COLO829 (cell line): Measurements from ENCODE around the gene PDE8B.

Experiments
- DNase-seq: peaks from one replicate; pipeline ENCODE4 v3.0.0; 2012; ENCODE audit warnings: low spot score

The PDE8B gene

DNA sequence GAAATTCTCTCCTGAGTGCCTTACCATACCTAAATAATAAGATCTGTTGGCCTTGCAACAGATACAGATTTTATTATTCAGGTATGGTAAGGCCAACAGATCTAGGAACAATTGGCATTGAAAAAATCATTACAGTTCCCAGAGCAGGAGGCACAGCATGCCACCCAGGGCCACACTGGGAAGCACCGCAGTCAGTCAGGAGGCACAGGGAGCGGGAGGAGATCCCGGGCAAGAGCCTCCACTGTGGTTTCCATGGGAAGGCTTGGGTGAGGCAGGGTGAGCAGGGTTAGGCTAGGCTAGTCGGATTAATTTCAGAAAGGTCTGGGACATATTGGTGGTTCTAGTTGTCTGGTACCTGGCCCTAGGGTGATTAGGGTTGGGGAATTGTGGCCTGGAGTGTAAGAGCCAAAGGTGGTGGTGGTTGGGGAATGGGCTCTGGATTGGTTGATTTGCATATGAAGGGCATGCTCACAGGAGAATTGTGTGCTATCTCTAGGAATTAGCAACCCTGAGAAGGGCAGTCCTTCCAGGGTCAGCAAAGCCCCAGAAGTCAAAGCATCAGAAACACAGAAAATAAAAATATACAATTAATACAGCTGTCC lies 111.4 kb downstream of the PDE8B start:
- no peak for DNase-seq

DNA sequence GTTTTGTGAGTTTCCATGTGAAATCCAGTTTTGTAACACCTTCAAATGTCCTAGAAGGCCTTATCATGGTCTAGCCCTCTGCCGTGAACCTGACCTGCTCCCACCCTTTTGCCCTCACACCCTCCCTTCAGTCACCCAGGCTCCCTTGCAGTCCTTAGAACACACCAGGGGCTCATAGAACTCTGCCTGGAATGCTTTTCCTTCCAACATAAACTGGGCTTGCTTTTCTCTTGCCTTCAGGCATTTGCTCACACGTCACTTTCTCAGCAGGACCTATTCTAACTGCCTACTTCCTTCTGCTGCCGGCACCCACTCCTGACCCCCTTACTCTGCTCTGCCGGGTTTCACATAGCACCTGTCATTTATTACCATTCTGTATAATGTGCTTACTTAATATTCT lies 111.9 kb downstream of the PDE8B start:
- DNase-seq: no peak

DNA sequence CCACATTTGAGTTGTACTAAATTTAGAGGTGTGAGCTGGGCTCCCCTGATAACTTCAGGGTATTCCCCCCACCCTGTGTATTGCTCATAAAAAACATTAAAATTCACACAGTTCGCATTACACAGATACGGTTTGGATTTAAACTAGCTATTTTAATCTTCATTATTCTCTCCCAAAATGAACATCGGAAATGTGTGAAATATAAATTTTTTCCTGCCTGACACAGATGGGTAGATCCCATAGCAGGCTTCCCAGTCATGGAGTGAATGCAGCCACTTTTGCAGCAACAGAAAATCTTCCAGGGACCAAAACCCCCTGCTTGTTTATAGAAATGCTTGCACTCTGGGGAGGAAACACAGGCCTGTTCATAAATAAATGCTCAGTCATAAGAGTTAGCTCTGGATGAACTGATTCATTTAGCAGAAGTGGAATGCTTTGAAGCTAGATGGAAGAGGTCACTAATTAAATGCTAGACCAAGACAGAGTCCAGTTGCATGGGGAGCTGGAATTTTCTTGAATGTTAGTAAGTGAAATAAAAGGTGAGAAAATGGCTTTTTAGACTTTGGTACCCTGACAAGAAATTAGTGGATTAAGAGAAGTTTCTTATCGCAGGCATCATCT lies 115.6 kb downstream of the PDE8B start:
- DNase-seq: peak; percentile 32

DNA sequence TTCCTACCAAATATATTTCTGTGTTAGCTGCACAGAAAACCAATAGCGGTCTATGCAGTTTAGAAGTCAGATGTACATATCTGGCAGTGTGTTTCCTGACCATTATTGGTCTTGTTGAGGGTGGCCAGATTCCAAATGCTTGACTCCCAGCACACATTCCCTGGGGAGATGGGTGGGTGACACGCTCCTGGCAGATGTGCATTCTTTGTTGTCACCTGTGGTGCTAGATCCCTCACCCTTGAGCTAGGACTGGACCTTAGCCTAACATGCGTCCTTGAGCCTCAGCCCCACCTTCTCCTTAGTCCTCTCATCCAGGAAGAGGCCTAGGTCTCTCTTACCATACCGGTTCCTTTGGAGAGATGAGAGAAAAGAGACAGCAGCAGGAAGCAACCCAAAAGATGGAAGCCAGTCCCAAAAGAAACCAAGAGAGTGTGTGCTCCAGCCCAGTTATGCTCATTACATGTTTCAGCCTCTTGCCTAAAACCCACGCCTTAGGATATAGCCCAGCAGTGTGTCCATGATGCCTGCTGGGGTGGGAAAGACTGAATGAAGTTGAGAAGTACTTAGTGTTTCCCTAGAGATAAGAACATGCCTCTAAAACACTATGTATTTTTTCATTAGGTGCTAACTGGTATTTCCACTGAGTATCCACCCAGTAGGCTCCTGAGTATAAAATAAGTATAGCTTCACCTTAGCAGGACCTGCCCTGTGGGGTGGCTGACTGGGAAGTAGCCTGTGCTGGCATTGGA lies 116.7 kb downstream of the PDE8B start:
- DNase-seq: no peak

DNA sequence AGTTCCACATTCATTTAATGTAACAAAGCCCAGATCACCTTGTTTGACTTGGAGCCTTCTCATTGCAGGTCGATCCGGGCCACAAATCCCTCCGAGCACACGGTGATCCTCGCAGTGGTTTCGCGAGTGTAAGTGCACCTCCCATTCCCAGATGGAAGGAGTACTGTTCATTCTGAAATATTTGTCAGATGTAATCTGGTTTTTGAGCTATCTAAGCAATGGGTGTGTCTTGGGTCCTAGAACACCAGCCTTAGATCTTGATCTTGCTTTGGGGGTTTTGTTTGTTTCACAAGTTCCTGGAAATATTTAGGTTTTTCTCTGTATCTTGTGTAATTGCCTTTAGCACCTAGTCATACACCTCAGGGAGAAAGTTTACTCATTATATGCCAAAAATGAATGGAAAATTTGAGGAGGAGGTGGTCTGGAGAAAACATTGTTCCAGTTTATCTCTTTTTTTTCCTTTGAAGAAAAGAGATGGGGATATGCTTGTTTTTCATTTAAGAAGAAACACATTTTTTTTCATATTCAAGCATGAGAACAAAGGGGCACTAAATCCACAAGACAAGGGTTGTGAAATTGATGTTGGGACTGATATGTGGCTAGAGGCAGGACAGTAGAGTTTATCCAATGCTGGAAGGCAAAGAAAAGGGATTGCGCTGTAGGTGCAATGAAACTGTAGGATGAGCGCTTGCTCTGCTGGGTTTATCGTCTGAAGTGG lies 118.6 kb downstream of the PDE8B start:
- no peak for DNase-seq

DNA sequence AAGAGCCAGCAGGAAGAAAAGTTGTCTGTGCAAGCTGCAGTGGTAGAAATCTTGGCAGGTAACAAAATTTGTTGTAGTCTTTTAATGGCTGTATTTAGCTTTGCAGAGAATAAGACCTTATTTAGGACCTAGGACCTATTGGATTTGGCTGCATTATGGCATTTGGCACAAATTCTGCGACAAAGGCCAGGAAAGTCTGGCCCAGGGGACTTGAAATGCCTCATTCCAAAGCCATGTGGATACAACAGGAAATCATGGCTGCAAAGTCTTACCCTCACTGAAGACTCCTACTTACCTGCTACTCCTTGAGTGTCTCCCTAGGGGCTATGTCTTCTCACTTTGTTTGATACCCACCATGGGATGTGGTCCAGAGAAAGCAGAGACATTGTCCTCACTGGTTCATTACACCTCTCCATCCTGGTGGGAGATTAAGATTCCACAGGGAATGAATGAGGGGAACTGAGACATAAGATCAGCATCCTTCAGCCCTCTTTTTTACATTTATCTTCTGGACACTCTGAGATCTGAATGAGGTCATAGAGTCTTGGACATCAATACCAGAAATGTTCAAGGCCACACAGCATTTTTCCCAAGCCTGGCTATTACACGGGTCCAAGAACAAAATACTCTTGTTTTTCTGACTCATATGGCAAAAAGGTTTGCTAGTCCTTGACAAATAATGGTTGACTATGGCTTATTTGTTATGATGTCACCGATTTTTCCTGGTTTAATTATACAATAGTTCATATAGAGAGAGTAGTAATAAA lies 119.4 kb downstream of the PDE8B start:
- no peak for DNase-seq

DNA sequence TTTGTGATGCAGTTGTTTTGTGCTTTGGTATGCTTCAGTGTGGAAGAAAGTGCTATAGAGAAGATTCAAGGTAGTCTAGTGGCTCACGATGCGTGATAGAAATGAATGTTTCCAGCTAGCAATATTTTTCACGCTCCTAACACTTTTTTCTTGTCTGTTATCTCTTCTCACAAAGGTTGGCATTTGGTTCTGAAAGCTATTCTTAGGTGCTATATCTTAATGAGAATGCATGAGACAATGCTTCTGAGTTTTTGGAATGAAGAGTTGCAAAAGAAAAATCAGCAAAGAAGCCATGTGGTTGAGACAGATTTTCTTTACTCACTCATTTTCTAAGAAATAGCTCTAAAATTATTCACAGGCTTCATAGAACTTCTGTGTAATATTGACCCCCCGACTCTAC lies 122.6 kb downstream of the PDE8B start:
- no peak for DNase-seq

DNA sequence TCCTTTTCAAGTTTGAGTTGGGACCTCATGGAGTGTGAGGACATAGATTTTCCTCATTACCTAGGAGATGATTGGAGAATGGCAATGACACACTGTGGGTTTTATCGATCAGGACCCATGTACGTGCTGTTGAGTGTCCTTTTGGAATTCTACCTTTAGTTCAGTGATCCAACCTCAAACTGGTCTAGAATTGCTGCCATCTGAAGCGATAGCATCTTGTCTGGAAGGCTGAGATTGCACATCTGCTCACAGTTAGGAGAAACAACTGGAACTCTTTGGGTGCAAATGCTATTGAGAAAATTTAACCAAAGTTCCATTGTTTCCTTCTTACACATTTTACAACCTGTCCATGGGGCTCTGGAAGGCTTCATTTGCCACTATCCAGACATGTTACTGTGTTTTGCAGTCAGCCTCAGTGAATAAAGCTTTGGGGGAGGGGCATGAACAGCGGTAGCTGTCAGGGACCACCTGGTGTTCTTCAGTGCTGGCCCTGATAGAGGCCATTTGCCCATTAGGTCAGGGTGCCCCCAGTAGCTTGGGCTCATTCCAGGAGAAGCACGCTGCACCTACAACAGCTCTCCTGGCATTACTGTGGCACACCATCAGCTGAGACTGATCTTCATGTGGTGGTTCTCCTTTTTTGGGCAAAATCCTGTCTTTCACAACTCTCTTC lies 123.1 kb downstream of the PDE8B start:
- DNase-seq: no peak

DNA sequence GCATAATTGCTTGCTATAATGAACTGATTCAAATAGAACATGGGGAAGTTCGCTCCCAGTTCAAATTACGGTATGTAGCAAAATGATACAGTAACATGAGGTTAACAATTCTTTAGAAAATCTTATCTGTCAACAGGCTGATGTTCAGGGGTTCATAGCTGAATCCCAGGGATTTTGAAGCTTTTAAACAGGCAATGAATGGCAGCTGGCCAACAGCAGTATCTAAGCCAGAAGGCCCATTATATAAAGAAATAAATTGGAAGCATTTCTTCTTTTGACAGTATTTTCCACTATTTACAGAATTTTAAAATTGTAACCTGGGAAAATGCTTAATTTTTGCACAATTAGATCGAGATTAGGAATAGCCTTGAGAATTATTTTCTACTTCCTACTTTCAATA lies 126.8 kb downstream of the PDE8B start:
- DNase-seq: no peak

DNA sequence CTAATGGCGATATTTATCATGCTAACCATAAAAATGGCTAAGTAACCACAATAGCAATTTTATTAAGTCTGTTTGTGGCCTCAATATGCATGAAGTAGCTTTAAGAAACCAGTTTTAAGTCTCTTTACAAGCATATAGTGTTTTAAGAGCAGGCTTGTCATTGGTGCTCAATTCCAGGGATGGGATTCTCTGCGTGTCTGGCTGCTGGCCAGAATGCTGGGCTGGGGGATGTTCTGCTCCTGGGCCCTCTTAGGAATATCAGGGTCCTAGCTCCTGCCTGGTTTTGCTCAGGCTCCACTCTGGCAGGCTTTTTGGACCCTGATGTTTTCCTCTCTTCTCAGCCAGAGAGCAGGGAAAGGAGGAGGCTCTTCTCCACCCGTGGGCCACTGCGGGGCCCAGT lies 127.2 kb downstream of the PDE8B start:
- no peak for DNase-seq

DNA sequence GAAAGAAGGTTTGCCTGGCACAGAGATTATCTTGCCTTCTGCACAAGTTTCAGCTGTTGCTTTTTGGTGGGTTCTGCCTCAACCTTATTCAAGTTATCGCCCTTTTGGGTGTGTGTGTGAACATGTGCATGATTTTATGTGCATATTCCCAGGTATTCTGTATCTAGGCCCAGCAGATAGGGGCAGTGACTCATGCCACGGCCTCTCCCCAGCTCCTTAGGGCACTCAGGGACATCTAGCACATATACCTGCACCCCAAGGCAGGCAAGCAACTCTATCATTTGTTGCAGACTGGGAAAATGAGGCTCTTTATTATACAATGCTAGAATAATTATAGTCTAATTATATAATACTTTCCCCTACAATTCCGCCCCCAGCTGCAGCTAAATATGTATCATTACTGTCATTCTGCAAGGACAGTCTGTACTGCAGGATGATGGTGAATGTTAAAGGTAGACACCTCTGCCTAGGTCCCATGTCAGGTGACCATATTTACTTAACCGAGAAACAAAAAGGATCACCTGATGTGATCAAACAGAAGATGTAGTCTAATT lies 128.9 kb downstream of the PDE8B start:
- DNase-seq: no peak

DNA sequence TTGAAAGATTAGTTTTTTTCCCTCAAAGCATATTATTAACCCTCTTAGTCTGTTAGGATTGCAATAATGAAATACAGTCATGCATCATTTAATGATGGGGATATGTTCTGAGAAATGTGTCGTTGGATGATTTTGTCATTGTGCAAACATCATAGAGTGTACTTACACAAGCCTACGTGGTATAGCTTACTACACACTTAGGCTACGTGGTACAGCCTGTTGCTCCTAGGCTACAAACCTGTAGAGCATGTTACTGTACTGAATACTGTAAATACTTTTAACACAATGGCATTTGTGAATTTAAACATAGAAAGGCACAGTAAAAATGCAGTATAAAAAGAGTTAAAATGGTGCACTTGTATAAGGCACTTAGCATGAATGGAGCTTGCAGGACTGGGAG lies 132.7 kb downstream of the PDE8B start:
- no peak for DNase-seq

DNA sequence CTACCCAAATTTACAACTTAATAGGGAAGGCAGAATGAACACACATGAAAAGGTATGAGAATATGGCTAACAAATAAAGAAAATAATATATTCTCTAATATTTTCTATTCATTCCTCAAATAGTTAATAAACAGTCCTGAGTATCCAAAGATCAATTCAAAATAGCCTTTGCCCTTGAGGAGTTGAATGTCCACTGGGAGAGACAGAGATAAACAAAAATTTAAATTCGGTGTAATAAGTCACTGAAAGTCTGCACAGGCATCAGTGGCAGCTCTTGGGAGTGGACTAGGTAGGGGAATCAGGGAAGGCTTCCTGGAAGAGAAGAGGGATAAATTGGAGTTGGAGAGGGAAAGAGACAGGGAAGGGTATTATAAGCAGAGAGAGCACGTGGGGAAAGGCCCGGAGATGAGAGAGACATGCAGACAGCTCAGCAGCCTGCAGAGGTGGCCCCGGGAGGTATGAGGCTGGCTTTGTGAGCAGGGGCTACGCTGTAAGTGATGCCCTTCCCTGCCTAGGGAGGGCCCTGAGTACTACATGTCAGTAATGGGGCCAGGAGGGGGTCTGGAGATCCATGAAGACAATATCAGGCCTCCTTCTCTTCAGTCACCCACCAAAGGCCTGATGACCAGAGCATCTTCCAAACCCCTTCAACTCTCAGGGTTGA lies 137.1 kb downstream of the PDE8B start:
- no peak for DNase-seq

DNA sequence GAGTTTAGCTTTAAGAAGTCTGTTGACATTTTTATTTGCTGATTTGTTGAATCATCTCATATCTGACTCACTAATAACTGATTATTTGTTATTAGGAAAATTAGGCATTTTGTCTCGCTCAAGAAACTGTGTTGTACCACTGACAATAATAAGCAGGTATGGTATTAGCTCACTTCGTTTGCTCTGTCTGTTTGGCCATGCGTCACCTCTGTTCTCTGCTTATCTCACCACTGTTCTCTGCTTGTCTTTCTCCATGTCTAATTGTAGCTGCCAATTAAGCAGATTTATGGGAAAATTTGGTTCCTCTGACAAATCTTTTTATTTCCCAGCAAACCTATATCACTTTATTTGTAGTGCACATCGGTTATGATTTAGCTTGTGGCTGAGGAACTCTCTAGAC lies 142.8 kb downstream of the PDE8B start:
- no peak for DNase-seq

DNA sequence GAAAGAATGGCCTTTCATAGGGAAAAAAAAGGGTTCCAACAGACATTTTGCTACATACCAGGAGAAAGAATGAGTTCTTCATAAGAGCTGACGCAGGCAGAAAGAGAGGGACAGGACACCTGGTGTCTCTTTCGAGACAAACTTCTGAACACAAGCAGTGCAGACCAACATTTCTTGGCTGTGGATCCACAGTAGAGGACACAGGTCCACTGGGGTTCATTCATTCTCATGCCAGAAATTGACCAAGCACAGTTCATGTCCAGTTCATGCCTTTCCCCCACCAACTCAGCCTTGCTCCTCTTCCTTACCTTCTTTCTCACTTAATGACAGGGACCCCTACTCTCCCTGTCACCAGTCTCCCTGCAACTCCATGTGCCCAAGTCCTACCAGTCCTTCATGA lies 144.0 kb downstream of the PDE8B start:
- DNase-seq: no peak

DNA sequence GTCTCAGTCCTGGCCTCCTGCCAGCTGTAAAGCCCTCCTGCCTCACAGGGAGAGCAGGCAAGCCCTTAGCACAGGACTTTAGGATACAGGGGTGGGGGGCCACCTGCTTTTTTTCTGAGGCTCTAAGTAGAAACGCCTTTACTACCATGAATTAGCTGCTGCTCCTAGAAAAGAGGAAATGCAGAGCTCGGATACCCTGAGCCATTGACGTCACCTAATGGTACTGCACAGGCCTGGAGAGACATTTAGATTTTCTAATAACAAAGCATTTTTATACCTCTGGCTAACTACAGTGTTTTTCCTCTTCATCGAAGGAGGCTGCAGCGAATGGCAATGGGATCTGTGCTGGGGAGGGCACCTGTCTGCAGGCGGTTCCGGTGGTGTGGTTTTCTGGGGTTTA lies 144.6 kb downstream of the PDE8B start:
- no peak for DNase-seq

DNA sequence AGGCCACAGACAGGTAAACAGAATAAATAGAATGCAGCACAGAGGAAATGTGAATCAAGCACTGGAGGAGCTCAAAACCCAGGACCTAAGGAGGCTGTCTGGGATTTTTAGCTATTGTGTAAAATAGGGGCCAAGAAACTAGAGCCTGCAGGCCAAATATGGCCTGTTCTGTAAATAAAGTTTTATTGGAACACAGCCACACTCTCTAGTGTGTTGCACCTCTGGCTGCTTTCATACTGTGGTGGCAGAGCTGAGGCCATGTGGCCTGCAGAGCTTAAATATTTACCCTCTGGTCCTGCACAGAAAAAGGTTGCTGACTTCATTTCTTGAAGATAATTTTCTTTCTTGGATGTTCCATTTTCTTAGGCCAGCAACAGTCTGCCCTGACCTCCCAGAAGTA lies 145.3 kb downstream of the PDE8B start:
- no peak for DNase-seq

DNA sequence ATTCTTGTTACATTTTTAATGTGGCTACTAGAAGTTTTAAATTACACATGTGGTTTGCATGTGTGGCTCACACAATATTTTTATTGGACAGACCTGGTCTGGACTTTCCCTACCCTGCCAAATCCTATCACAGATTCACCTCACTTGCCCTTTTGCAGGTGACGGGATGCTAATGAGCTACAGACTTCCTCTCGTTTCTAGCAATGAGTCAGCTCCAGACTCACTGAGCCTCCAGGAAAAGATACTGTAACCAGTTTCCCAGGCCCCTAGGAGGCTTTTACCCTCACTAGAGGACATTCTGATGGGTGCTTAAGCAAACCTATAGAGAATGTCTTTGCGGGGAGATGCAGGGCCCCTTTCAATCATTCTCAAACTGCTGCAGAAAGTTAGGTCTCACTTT lies 146.3 kb downstream of the PDE8B start:
- DNase-seq: no peak

DNA sequence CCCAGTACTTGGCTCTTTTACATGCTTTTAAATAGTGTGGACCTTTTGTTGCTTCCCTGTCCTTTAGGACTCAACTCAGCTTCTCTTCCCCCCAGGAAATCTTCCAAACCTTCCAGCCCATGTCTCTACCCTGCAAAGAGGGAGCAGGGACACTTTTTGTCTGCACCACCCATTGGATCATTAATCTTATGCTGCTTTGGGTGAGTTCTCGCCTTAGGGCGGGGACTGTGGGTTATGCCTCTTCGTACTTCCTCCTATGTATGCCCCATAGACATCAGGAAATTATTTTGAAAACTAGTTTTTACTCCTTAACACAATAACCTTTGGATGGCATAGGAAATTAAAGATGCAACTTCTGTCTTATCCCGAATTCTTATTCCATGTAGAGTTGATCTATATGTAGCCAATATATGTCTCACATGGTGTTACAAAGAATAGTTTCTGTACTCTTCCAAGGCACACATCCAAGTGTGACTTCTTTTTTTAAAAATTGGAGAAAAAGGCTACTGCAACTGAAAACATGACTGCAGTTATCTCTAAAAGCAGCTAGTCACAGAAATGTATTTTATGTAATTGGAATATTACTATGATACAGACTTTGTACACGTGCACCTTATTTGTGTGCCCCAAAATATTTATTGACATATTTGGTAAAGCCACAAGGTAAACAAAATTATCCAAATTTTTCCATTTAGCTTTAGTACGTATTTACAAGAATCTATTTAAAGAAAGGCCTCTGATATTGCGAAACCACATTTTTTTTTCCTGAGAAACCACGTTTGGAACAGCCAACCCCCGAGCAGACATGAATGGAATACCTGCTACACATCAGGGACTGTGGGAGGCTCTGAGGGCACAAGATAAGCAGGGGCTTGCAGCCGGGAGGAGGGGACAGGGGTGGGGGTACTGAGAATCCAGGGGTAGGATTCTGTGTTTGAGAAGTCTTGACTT lies 148.1 kb downstream of the PDE8B start:
- no peak for DNase-seq

DNA sequence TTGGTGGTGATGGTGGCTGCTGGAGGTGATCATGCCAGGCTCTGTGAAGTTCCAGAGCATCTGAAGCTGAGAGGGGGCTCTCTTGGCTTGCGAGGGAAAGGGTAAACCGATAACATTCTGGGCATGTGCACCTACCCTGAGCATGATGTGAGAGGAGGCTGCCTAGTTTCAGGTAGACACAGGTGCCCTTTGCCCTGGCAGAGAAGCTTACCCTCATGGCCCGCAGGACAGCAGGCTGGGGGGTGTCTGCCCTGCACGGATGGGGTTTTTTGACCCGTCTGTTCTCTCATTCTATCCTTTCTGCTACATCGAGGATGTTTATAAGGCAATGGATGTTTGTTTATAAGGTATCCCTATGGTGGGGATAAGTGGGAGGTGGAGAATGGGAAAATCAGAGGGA lies 148.8 kb downstream of the PDE8B start:
- no peak for DNase-seq
